ENCODE results near the gene EPHB6. TPM values are rescaled to one million over a fixed set of nuclear protein-coding genes. Genes with fewer than 3 reads are reported as not detected.

Gene EPHB6
- total RNA-seq, 1 experiment from 2014 or later, result not detected

DNA sequence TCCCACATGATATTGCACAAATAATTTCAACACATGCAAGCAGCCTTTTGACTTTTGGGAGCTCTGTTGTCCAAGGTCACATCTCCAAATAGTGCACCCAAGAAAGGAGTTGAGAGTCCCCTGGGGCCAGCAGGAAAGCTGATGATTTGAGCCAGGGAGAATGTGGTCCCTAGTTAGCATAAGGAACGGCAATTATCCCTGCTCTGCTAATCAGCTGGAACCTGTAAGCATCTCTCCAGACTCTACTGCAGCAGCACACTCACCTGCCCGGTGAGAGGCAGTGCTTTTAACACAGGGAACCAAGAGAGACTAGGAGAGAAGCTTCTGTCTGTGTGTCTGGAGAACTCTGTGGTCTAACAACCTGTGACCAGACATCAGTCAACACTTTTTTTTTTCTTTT lies 61.6 kb downstream of the EPHB6 start:
- no peak for DNase-seq (ENCODE audit: extremely low read depth, low read depth)

DNA sequence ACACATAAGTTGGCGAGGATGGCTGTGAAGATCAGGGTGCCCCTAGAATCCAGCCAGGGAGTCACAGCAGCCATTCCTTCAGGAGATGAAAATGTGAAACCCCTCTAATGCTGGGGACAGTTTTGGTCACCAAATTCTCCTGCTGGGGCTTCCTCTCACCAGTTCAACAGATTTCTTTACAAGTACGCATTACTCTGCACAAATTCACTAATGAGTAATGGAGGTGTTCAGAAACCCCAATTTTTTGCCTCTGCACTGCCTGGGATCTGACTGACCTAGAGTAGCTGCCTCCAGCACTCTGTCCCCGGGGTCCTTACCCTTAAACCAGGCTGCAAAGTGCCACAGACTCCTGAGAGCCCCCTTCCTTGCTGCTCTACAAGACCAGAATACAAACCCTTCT lies 62.6 kb downstream of the EPHB6 start:
- DNase-seq (ENCODE audit: extremely low read depth, low read depth), result no peak

DNA sequence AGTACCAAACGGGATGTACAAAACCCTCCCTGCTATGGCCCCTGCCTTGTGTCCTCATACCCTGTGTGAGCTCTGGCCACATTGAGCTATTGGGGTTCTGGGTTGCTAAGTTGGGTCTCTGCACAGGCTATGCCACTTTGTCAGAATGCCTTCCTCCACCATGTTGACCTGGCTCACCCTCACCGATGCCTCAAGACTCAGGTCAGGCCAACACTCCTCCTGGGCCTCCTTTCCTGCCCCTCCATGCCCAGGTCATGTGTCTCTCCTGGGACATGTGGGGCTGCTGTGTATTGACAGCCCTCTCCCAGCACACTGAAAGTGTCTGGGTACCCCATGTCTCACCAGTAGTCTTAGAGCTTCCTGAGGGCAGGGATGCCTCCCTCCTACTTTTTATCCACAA lies 64.0 kb downstream of the EPHB6 start:
- no peak for DNase-seq (ENCODE audit: extremely low read depth, low read depth)

DNA sequence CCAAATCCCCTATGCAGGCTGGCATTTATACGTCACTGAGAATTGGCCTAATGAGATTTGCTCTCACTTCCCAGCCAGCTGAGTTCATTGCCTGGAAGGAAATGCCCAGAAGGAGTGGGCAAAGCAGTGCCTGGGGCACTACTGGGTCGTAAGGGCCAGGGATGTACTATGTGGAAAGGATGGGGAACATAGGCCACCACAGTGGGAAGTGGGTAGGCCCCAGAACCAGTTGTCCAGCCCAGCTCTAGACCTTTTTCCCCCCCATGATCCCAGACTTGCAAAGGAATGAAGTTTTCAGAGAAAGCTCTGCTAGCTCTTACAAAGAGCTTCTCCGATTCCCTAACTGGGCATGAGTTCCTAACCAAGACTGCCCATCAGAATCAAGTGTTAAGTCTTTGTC lies 64.8 kb downstream of the EPHB6 start:
- DNase-seq (ENCODE audit: extremely low read depth, low read depth), result no peak

Other genes with a start within 250 kb of the EPHB6 start
- not detected in 2 replicates for gene PRSS1, start 105.6 kb upstream of the EPHB6 start, total RNA-seq (2014; rRNA removed; shearing (Covaris generic))
- not detected in 2 replicates for gene PRSS2, start 84.1 kb upstream of the EPHB6 start, total RNA-seq (2014; rRNA removed; shearing (Covaris generic))
- gene TRPV6, start 30.7 kb downstream of the EPHB6 start, total RNA-seq (2014; rRNA removed; shearing (Covaris generic)), result not detected in 2 replicates
- gene TRPV5, start 78.7 kb downstream of the EPHB6 start, total RNA-seq (2014; rRNA removed; shearing (Covaris generic)), result not detected in 2 replicates
- not detected in 2 replicates for gene LLCFC1, start 84.4 kb downstream of the EPHB6 start, total RNA-seq (2014; rRNA removed; shearing (Covaris generic))
- gene KEL, start 107.3 kb downstream of the EPHB6 start, total RNA-seq (2014; rRNA removed; shearing (Covaris generic)), result 0.59 TPM in 1 of 2 replicates, not detected in the other
- not detected in 2 replicates for gene OR9A2, start 172.1 kb downstream of the EPHB6 start, total RNA-seq (2014; rRNA removed; shearing (Covaris generic))
- gene OR6V1, start 197.3 kb downstream of the EPHB6 start, total RNA-seq (2014; rRNA removed; shearing (Covaris generic)), result not detected in 2 replicates